Osteoblast (primary cell): Measurements from ENCODE around the gene DPM1. TPM values are rescaled to one million over a fixed set of nuclear protein-coding genes. Genes with fewer than 3 reads are reported as not detected.

Source experiments
- DNase-seq: peaks from one replicate; pipeline ENCODE4 v3.0.0; 2011; ENCODE audit warnings: low spot score, mixed read lengths; ENCODE audit not compliant: insufficient read length; ENCODE audit errors: missing footprints
- H2AFZ ChIP-seq: 2 replicates; pipeline ENCODE4 v1.6.0; 2011; ENCODE audit warnings: mild to moderate bottlenecking, low read length
- H3K27ac ChIP-seq: 2 replicates; pipeline ENCODE4 v1.5.1; 2011; ENCODE audit warnings: mild to moderate bottlenecking, low read depth, low read length, moderate library complexity
- H3K27me3 ChIP-seq: 2 replicates; pipeline ENCODE4 v1.6.0; 2012; ENCODE audit warnings: mild to moderate bottlenecking, control low read depth, inconsistent platforms, low read length, moderate library complexity; ENCODE audit not compliant: insufficient read depth
- H3K36me3 ChIP-seq: 2 replicates; pipeline ENCODE4 v1.5.1; 2011; ENCODE audit warnings: mild to moderate bottlenecking, low read length, control low read depth, moderate library complexity; ENCODE audit not compliant: insufficient read depth
- H3K4me1 ChIP-seq: 2 replicates; pipeline ENCODE4 v1.5.1; 2011; ENCODE audit warnings: mild to moderate bottlenecking, low read length, control low read depth, moderate library complexity; ENCODE audit not compliant: insufficient read depth
- H3K4me2 ChIP-seq: 2 replicates; pipeline ENCODE4 v1.6.0; 2011; ENCODE audit warnings: mild to moderate bottlenecking, low read length; ENCODE audit not compliant: insufficient read depth
- H3K4me3 ChIP-seq: fragments of 200-600 bp; sonication (generic); 3 replicates; pipeline ENCODE4 v1.5.1; 2012; ENCODE audit warnings: mild to moderate bottlenecking, low read length, inconsistent platforms; ENCODE audit not compliant: insufficient read depth
- H3K79me2 ChIP-seq: 2 replicates; pipeline ENCODE4 v1.6.0; 2012; ENCODE audit warnings: mild to moderate bottlenecking, low read length, control low read depth, inconsistent platforms; ENCODE audit not compliant: insufficient read depth
- H3K9me3 ChIP-seq: 2 replicates; pipeline ENCODE4 v1.5.1; 2011; ENCODE audit warnings: low read depth, low read length, control low read depth
- H4K20me1 ChIP-seq: 2 replicates; pipeline ENCODE4 v1.6.0; 2012; ENCODE audit warnings: mild to moderate bottlenecking, low read length, control low read depth; ENCODE audit not compliant: insufficient read depth
- CTCF ChIP-seq: IDR thresholded peaks from 2 replicates; pipeline ENCODE4 v1.5.1; 2011; ENCODE audit warnings: mild to moderate bottlenecking, low read depth, low read length, moderate library complexity; ENCODE audit errors: extremely low read depth
- total RNA-seq: library from RNA; depleted of rRNA; stranded (reverse); fragments of >200 nt; gene quantifications from 2 replicates; pipeline ENCODE4 v1.2.3, GENCODE V29; 2012

The DPM1 gene
- total RNA-seq, 1 donor, result 53.2 TPM

GRCh38 chr20:50904067-50904570 is 54.2 kb downstream of the DPM1 start:
- peaks cover 37% of the 10 kb centered on the region for H3K36me3 ChIP-seq
- no peak overlapping the region for H2AFZ ChIP-seq
- H3K9me3 ChIP-seq, result no peaks in the 10 kb centered on the region
- no peak overlapping the region for H3K4me2 ChIP-seq
- no peaks in the 10 kb centered on the region for H3K27me3 ChIP-seq
- H3K79me2 ChIP-seq, result peaks cover 99% of the 10 kb centered on the region
- H3K4me3 ChIP-seq, result no peak overlapping the region
- TF ChIP-seq CTCF, result no peak
- H3K4me1 ChIP-seq, result no peaks in the 10 kb centered on the region
- H3K27ac ChIP-seq, result no peak overlapping the region
- H4K20me1 ChIP-seq, result peaks cover 81% of the 10 kb centered on the region
- DNase-seq, result no peak

GRCh38 chr20:50903353-50904051 is 54.8 kb downstream of the DPM1 start:
- DNase-seq, result no peak
- Histone ChIP-seq H3K27me3 (no peaks in the 10 kb centered on the region), H3K36me3 (peaks cover 42% of the 10 kb centered on the region), H2AFZ (no peak overlapping the region), H3K27ac (no peak overlapping the region), H3K79me2 (peaks cover 99% of the 10 kb centered on the region), H3K4me2 (no peak overlapping the region), H4K20me1 (peaks cover 75% of the 10 kb centered on the region), H3K4me1 (no peaks in the 10 kb centered on the region), H3K4me3 (no peak overlapping the region), H3K9me3 (no peaks in the 10 kb centered on the region)
- TF ChIP-seq CTCF, result no peak

GRCh38 chr20:50901301-50901700 is 57.0 kb downstream of the DPM1 start:
- H3K36me3 ChIP-seq, result peaks cover 62% of the 10 kb centered on the region
- H3K4me3 ChIP-seq, result no peak overlapping the region
- no peaks in the 10 kb centered on the region for H3K27me3 ChIP-seq
- no peak for TF ChIP-seq CTCF
- H3K9me3 ChIP-seq, result no peaks in the 10 kb centered on the region
- peaks cover 97% of the 10 kb centered on the region for H3K79me2 ChIP-seq
- no peak overlapping the region for H2AFZ ChIP-seq
- peaks cover 76% of the 10 kb centered on the region for H4K20me1 ChIP-seq
- H3K27ac ChIP-seq, result no peak overlapping the region
- no peaks in the 10 kb centered on the region for H3K4me1 ChIP-seq
- no peak for DNase-seq
- no peak overlapping the region for H3K4me2 ChIP-seq

- H3K27ac ChIP-seq, result no peak overlapping the region
- peaks cover 95% of the 10 kb centered on the region for H3K79me2 ChIP-seq
- no peak for TF ChIP-seq CTCF
- H3K4me2 ChIP-seq, result no peak overlapping the region
- no peaks in the 10 kb centered on the region for H3K27me3 ChIP-seq
- H2AFZ ChIP-seq, result no peak overlapping the region
- H3K4me1 ChIP-seq, result no peaks in the 10 kb centered on the region
- H3K36me3 ChIP-seq, result peaks cover 68% of the 10 kb centered on the region
- H3K9me3 ChIP-seq, result no peaks in the 10 kb centered on the region
- peaks cover 68% of the 10 kb centered on the region for H4K20me1 ChIP-seq
- no peak for DNase-seq
- H3K4me3 ChIP-seq, result no peak overlapping the region
Measured at GRCh38 chr20:50900261-50900660, 58.1 kb downstream of the DPM1 start.
